GM23338 (cell line): ENCODE measurements around the gene PKD1. TPM values are rescaled to one million over a fixed set of nuclear protein-coding genes. Genes with fewer than 3 reads are reported as not detected.

ENCODE experiments used
- ATAC-seq: fragments of 200-7000 bp; cut with Tn5 transposase; 3 replicates; pipeline ENCODE4 v1.9.1; 2020
- DNase-seq: peaks from one replicate; pipeline ENCODE4 v3.0.0-alpha.2; 2015; ENCODE audit warnings: low spot score
- H2AFZ ChIP-seq: fragments of 200-600 bp; sonication (generic); 2 replicates; pipeline ENCODE4 v1.8.0; 2016; ENCODE audit warnings: antibody characterized with exemption, mild to moderate bottlenecking, moderate library complexity
- H3F3A ChIP-seq: fragments of 200-600 bp; sonication (generic); replicated peaks from 2 replicates; pipeline ENCODE4 v1.8.0; 2017; ENCODE audit warnings: antibody characterized with exemption, mixed run types, low read depth
- H3K27ac ChIP-seq: fragments of 200-600 bp; sonication (generic); 2 replicates; pipeline ENCODE4 v1.6.1; 2016; ENCODE audit warnings: low read depth
- H3K27me3 ChIP-seq: fragments of 200-600 bp; sonication (generic); 2 replicates; pipeline ENCODE4 v1.8.0; 2016; ENCODE audit warnings: mild to moderate bottlenecking, mixed run types, moderate library complexity; ENCODE audit not compliant: insufficient read depth
- H3K36me3 ChIP-seq: fragments of 200-600 bp; sonication (generic); 2 replicates; pipeline ENCODE4 v1.8.0; 2016; ENCODE audit warnings: mild to moderate bottlenecking; ENCODE audit not compliant: insufficient read depth
- H3K4me1 ChIP-seq: fragments of 200-600 bp; sonication (generic); 2 replicates; pipeline ENCODE4 v1.8.0; 2016; ENCODE audit warnings: mild to moderate bottlenecking, moderate library complexity; ENCODE audit not compliant: insufficient read depth
- H3K4me2 ChIP-seq: fragments of 200-600 bp; sonication (generic); 2 replicates; pipeline ENCODE4 v1.7.1; 2017; ENCODE audit warnings: mixed run types
- H3K4me3 ChIP-seq: fragments of 200-600 bp; sonication (generic); 2 replicates; pipeline ENCODE4 v1.6.1; 2016; ENCODE audit warnings: mixed run types
- H3K79me2 ChIP-seq: fragments of 200-600 bp; sonication (generic); replicated peaks from 2 replicates; pipeline ENCODE4 v1.8.0; 2017; ENCODE audit warnings: mild to moderate bottlenecking; ENCODE audit not compliant: insufficient read depth
- H3K9me2 ChIP-seq: fragments of 200-600 bp; sonication (generic); 2 replicates; pipeline ENCODE4 v1.8.0; 2017; ENCODE audit not compliant: insufficient read depth
- H4K20me1 ChIP-seq: fragments of 200-600 bp; sonication (generic); replicated peaks from 2 replicates; pipeline ENCODE4 v1.8.0; 2017; ENCODE audit warnings: mild to moderate bottlenecking; ENCODE audit not compliant: insufficient read depth
- H3K27ac Mint-ChIP-seq: 2 replicates; pipeline ENCODE4 v1.8.0; 2020; ENCODE audit warnings: inconsistent platforms, mild to moderate bottlenecking, moderate library complexity, mixed read lengths
- H3K27me3 Mint-ChIP-seq: 3 replicates; pipeline ENCODE4 v1.8.0; 2022; ENCODE audit warnings: low read depth, mild to moderate bottlenecking, moderate library complexity, mixed read lengths, inconsistent platforms; ENCODE audit not compliant: insufficient read depth, poor library complexity
- H3K36me3 Mint-ChIP-seq: 3 replicates; pipeline ENCODE4 v1.8.0; 2021; ENCODE audit warnings: low read depth, mild to moderate bottlenecking, inconsistent platforms, moderate library complexity, mixed read lengths
- H3K4me1 Mint-ChIP-seq: 3 replicates; pipeline ENCODE4 v1.8.0; 2020; ENCODE audit warnings: mild to moderate bottlenecking, inconsistent platforms, mixed read lengths
- H3K4me3 Mint-ChIP-seq: 3 replicates; pipeline ENCODE4 v1.8.0; 2021; ENCODE audit warnings: moderate library complexity, mild to moderate bottlenecking, inconsistent platforms, mixed read lengths
- H3K9me3 Mint-ChIP-seq: 3 replicates; pipeline ENCODE4 v1.8.0; 2020; ENCODE audit warnings: moderate library complexity, mild to moderate bottlenecking, inconsistent platforms, mixed read lengths
- CREB1 ChIP-seq: fragments of 250-450 bp; sonication (Bioruptor Pico); IDR thresholded peaks from 2 replicates; pipeline ENCODE4 v1.5.0; 2020; ENCODE audit warnings: low read depth, mild to moderate bottlenecking, moderate library complexity
- CTCF ChIP-seq, 2 experiments: fragments of 200-600 bp in 1 of 2; sonication (generic) in 1 of 2; conservative IDR thresholded peaks; 2 replicates each; pipeline versions ENCODE4 v1.5.1 to v1.6.1; 2016 to 2017; ENCODE audit warnings: antibody characterized with exemption in 2 of 2, low read depth in 2 of 2, mild to moderate bottlenecking in 2 of 2, moderate library complexity in 1 of 2
- EZH2 ChIP-seq: fragments of 200-600 bp; sonication (generic); IDR thresholded peaks from one replicate; pipeline ENCODE4 v1.8.0; 2017; ENCODE audit warnings: antibody characterized with exemption, mild to moderate bottlenecking, low read depth; ENCODE audit not compliant: unreplicated experiment
- EZH2phosphoT487 ChIP-seq: fragments of 200-600 bp; sonication (generic); IDR thresholded peaks from one replicate; pipeline ENCODE4 v1.8.1; 2018; ENCODE audit warnings: antibody characterized with exemption; ENCODE audit not compliant: unreplicated experiment
- JUNB ChIP-seq: IDR thresholded peaks from one replicate; pipeline ENCODE4 v1.6.1; 2016; ENCODE audit warnings: antibody characterized with exemption; ENCODE audit not compliant: unreplicated experiment
- NANOG ChIP-seq: IDR thresholded peaks from 2 replicates; pipeline ENCODE4 v1.6.1; 2016; ENCODE audit warnings: antibody characterized with exemption, borderline replicate concordance
- POLR2AphosphoS5 ChIP-seq: IDR thresholded peaks from 2 replicates; pipeline ENCODE4 v1.6.1; 2016; ENCODE audit warnings: antibody characterized with exemption, low read depth
- STAT1 ChIP-seq: IDR thresholded peaks from one replicate; pipeline ENCODE4 v1.6.1; 2016; ENCODE audit warnings: antibody characterized with exemption; ENCODE audit not compliant: unreplicated experiment
- ZNF114 ChIP-seq: fragments of 250-450 bp; sonication (Bioruptor Pico); IDR thresholded peaks from 2 replicates; pipeline ENCODE4 v1.5.0; 2020; ENCODE audit warnings: mild to moderate bottlenecking, moderate library complexity
- ZNF331 ChIP-seq: fragments of 250-450 bp; sonication (Bioruptor Pico); IDR thresholded peaks from 2 replicates; pipeline ENCODE4 v1.5.0; 2020; ENCODE audit warnings: low read depth, mild to moderate bottlenecking, moderate library complexity
- polyA plus RNA-seq: library from polyadenylated mRNA; unstranded; fragments of >200 nt; fragmentation: Nextera tagmentation; extraction: Ambion mirVana; gene quantifications from 2 replicates; pipeline ENCODE4 v1.2.1, GENCODE V29; 2016
- total RNA-seq: library from RNA; depleted of rRNA; stranded (reverse); fragments of >200 nt; shearing (Covaris generic); gene quantifications from 2 replicates; pipeline ENCODE4 v1.2.3, GENCODE V29; 2014
- TF ChIP-seq, protein P1 (sequence below): IDR thresholded peaks from 2 replicates; pipeline ENCODE4 v1.6.1; 2016; ENCODE audit warnings: antibody characterized with exemption
- TF ChIP-seq, protein P2 (sequence below): IDR thresholded peaks from one replicate; pipeline ENCODE4 v1.6.1; 2018; ENCODE audit warnings: antibody characterized with exemption; ENCODE audit not compliant: unreplicated experiment
- TF ChIP-seq, protein P3 (sequence below): fragments of 250-450 bp; sonication (Bioruptor Pico); IDR thresholded peaks from 2 replicates; pipeline ENCODE4 v1.5.0; 2020; ENCODE audit warnings: mild to moderate bottlenecking, moderate library complexity

The PKD1 gene
- total and polyA plus RNA-seq, 2 experiments from 2014 or later = 21.1 to 107 TPM

DNA sequence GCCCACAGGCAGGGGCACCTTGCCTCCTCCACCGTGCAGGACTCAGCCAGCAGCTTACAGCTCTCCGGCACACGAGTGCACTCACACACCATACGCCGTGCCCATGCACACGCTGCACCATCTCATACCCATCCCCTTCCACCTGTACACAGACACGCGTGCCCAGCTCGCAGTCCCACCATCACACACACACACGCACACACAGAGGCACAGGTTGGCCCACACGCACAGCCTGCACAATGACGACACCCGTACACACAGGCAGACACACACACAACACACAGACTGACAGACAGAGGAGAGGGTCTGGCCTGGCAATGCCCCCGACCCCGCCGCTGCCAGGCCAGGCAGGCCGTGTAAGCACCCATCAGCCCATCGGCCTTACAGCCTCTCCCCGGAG, 48.6 kb upstream of the PKD1 start:
- TF ChIP-seq, protein P1, sequence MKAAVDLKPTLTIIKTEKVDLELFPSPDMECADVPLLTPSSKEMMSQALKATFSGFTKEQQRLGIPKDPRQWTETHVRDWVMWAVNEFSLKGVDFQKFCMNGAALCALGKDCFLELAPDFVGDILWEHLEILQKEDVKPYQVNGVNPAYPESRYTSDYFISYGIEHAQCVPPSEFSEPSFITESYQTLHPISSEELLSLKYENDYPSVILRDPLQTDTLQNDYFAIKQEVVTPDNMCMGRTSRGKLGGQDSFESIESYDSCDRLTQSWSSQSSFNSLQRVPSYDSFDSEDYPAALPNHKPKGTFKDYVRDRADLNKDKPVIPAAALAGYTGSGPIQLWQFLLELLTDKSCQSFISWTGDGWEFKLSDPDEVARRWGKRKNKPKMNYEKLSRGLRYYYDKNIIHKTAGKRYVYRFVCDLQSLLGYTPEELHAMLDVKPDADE = no peak
- TF ChIP-seq POLR2AphosphoS5 = no peak
- no peak for TF ChIP-seq STAT1
- TF ChIP-seq, protein P2, sequence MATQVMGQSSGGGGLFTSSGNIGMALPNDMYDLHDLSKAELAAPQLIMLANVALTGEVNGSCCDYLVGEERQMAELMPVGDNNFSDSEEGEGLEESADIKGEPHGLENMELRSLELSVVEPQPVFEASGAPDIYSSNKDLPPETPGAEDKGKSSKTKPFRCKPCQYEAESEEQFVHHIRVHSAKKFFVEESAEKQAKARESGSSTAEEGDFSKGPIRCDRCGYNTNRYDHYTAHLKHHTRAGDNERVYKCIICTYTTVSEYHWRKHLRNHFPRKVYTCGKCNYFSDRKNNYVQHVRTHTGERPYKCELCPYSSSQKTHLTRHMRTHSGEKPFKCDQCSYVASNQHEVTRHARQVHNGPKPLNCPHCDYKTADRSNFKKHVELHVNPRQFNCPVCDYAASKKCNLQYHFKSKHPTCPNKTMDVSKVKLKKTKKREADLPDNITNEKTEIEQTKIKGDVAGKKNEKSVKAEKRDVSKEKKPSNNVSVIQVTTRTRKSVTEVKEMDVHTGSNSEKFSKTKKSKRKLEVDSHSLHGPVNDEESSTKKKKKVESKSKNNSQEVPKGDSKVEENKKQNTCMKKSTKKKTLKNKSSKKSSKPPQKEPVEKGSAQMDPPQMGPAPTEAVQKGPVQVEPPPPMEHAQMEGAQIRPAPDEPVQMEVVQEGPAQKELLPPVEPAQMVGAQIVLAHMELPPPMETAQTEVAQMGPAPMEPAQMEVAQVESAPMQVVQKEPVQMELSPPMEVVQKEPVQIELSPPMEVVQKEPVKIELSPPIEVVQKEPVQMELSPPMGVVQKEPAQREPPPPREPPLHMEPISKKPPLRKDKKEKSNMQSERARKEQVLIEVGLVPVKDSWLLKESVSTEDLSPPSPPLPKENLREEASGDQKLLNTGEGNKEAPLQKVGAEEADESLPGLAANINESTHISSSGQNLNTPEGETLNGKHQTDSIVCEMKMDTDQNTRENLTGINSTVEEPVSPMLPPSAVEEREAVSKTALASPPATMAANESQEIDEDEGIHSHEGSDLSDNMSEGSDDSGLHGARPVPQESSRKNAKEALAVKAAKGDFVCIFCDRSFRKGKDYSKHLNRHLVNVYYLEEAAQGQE = no peak
- TF ChIP-seq, protein P3, sequence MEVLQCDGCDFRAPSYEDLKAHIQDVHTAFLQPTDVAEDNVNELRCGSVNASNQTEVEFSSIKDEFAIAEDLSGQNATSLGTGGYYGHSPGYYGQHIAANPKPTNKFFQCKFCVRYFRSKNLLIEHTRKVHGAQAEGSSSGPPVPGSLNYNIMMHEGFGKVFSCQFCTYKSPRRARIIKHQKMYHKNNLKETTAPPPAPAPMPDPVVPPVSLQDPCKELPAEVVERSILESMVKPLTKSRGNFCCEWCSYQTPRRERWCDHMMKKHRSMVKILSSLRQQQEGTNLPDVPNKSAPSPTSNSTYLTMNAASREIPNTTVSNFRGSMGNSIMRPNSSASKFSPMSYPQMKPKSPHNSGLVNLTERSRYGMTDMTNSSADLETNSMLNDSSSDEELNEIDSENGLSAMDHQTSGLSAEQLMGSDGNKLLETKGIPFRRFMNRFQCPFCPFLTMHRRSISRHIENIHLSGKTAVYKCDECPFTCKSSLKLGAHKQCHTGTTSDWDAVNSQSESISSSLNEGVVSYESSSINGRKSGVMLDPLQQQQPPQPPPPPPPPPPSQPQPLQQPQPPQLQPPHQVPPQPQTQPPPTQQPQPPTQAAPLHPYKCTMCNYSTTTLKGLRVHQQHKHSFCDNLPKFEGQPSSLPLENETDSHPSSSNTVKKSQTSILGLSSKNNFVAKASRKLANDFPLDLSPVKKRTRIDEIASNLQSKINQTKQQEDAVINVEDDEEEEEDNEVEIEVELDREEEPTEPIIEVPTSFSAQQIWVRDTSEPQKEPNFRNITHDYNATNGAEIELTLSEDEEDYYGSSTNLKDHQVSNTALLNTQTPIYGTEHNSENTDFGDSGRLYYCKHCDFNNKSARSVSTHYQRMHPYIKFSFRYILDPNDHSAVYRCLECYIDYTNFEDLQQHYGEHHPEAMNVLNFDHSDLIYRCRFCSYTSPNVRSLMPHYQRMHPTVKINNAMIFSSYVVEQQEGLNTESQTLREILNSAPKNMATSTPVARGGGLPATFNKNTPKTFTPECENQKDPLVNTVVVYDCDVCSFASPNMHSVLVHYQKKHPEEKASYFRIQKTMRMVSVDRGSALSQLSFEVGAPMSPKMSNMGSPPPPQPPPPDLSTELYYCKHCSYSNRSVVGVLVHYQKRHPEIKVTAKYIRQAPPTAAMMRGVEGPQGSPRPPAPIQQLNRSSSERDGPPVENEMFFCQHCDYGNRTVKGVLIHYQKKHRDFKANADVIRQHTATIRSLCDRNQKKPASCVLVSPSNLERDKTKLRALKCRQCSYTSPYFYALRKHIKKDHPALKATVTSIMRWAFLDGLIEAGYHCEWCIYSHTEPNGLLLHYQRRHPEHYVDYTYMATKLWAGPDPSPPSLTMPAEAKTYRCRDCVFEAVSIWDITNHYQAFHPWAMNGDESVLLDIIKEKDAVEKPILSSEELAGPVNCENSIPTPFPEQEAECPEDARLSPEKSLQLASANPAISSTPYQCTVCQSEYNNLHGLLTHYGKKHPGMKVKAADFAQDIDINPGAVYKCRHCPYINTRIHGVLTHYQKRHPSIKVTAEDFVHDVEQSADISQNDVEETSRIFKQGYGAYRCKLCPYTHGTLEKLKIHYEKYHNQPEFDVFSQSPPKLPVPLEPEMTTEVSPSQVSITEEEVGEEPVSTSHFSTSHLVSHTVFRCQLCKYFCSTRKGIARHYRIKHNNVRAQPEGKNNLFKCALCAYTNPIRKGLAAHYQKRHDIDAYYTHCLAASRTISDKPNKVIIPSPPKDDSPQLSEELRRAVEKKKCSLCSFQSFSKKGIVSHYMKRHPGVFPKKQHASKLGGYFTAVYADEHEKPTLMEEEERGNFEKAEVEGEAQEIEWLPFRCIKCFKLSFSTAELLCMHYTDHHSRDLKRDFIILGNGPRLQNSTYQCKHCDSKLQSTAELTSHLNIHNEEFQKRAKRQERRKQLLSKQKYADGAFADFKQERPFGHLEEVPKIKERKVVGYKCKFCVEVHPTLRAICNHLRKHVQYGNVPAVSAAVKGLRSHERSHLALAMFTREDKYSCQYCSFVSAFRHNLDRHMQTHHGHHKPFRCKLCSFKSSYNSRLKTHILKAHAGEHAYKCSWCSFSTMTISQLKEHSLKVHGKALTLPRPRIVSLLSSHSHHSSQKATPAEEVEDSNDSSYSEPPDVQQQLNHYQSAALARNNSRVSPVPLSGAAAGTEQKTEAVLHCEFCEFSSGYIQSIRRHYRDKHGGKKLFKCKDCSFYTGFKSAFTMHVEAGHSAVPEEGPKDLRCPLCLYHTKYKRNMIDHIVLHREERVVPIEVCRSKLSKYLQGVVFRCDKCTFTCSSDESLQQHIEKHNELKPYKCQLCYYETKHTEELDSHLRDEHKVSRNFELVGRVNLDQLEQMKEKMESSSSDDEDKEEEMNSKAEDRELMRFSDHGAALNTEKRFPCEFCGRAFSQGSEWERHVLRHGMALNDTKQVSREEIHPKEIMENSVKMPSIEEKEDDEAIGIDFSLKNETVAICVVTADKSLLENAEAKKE (CRISPR knock-in tag) = no peak
- TF ChIP-seq EZH2 = no peak
- no peak for TF ChIP-seq NANOG
- no peak for TF ChIP-seq ZNF114 (CRISPR knock-in tag)
- TF ChIP-seq JUNB = no peak
- TF ChIP-seq CREB1 (CRISPR knock-in tag) = no peak
- no peak for TF ChIP-seq CTCF (conservative IDR thresholded peaks at IDR 0.05; ENCODE audit: low read depth in 2 of 2)
- TF ChIP-seq EZH2phosphoT487 = no peak
- no peak for TF ChIP-seq ZNF331
- Mint-ChIP-seq H3K4me3 (no peak overlapping the region), H3K9me3 (no peaks in the 10 kb centered on the region), H3K27ac (no peak overlapping the region), H3K4me1 (peaks cover 6% of the 10 kb centered on the region), H3K27me3 (peaks cover 15% of the 10 kb centered on the region), H3K36me3 (no peaks in the 10 kb centered on the region; the same call in 2 of the 3 replicates)
- H3K4me1 ChIP-seq = no peaks in the 10 kb centered on the region
- H3K4me2 ChIP-seq = no peak overlapping the region
- H3K36me3 ChIP-seq = no peaks in the 10 kb centered on the region
- H3K79me2 ChIP-seq = no peaks in the 10 kb centered on the region
- H2AFZ ChIP-seq = no peak overlapping the region
- H3K9me2 ChIP-seq = no peaks in the 10 kb centered on the region
- H3F3A ChIP-seq = no peaks in the 10 kb centered on the region
- ATAC-seq = no peak
- no peaks in the 10 kb centered on the region for H4K20me1 ChIP-seq
- H3K27ac ChIP-seq = no peak overlapping the region
- no peak for DNase-seq
- no peaks in the 10 kb centered on the region for H3K27me3 ChIP-seq
- no peak overlapping the region for H3K4me3 ChIP-seq
